H9 (cell line): ENCODE results near the gene PACS1. TPM values are rescaled to one million over a fixed set of nuclear protein-coding genes. Genes with fewer than 3 reads are reported as not detected.

Experiments used
- DNase-seq: peaks from one replicate; pipeline ENCODE4 v3.0.0-alpha.2; 2017
- H2AFZ ChIP-seq: one replicate; pipeline ENCODE4 v1.6.1; 2013; ENCODE audit warnings: mild to moderate bottlenecking, low read length, control low read depth, moderate library complexity
- H2AK5ac ChIP-seq: 2 replicates; pipeline ENCODE4 v1.6.1; 2013; ENCODE audit warnings: low read length, control low read depth, mixed read lengths; ENCODE audit not compliant: insufficient read length
- H2BK120ac ChIP-seq: one replicate; pipeline ENCODE4 v1.6.1; 2013; ENCODE audit warnings: low read depth, mild to moderate bottlenecking, low read length, control low read depth, inconsistent platforms; ENCODE audit not compliant: poor library complexity, severe bottlenecking
- H2BK12ac ChIP-seq: 2 replicates; pipeline ENCODE4 v1.6.1; 2013; ENCODE audit warnings: low read length, control low read depth, mixed read lengths, low read depth; ENCODE audit not compliant: insufficient read length
- H2BK15ac ChIP-seq: 2 replicates; pipeline ENCODE4 v1.6.1; 2013; ENCODE audit warnings: low read depth, low read length, control low read depth
- H2BK20ac ChIP-seq: one replicate; pipeline ENCODE4 v1.6.1; 2013; ENCODE audit warnings: low read depth, mild to moderate bottlenecking, low read length, control low read depth, inconsistent platforms; ENCODE audit not compliant: poor library complexity, severe bottlenecking
- H2BK5ac ChIP-seq: 2 replicates; pipeline ENCODE4 v1.6.1; 2013; ENCODE audit warnings: low read length, control low read depth, mixed read lengths; ENCODE audit not compliant: insufficient read length
- H3K14ac ChIP-seq: 2 replicates; pipeline ENCODE4 v1.6.1; 2013; ENCODE audit warnings: low read length, control low read depth; ENCODE audit not compliant: insufficient read depth
- H3K18ac ChIP-seq: 2 replicates; pipeline ENCODE4 v1.6.1; 2013; ENCODE audit warnings: low read depth, mild to moderate bottlenecking, mixed read lengths, low read length, control low read depth; ENCODE audit not compliant: insufficient read length
- H3K23ac ChIP-seq: 2 replicates; pipeline ENCODE4 v1.6.1; 2013; ENCODE audit warnings: low read length, control low read depth, mixed read lengths, low read depth; ENCODE audit not compliant: insufficient read length
- H3K23me2 ChIP-seq: 2 replicates; pipeline ENCODE4 v1.6.1; 2013; ENCODE audit warnings: low read depth, mild to moderate bottlenecking, mixed read lengths, low read length, control low read depth; ENCODE audit not compliant: insufficient read length, poor library complexity, severe bottlenecking
- H3K27ac ChIP-seq: 2 replicates; pipeline ENCODE4 v1.5.1; 2013; ENCODE audit warnings: low read length, control low read depth, mixed read lengths, low read depth; ENCODE audit not compliant: insufficient read length
- H3K27me3 ChIP-seq: 2 replicates; pipeline ENCODE4 v1.6.1; 2013; ENCODE audit warnings: low read length, control low read depth, inconsistent platforms; ENCODE audit not compliant: insufficient read depth
- H3K4ac ChIP-seq: 2 replicates; pipeline ENCODE4 v1.6.1; 2013; ENCODE audit warnings: low read depth, mild to moderate bottlenecking, control low read depth, inconsistent platforms, low read length, moderate library complexity
- H3K4me1 ChIP-seq: 2 replicates; pipeline ENCODE4 v1.6.1; 2013; ENCODE audit warnings: low read length, control low read depth, inconsistent platforms; ENCODE audit not compliant: insufficient read depth
- H3K4me2 ChIP-seq: 2 replicates; pipeline ENCODE4 v1.6.1; 2013; ENCODE audit warnings: low read length, control low read depth, mixed read lengths; ENCODE audit not compliant: insufficient read length, insufficient read depth
- H3K56ac ChIP-seq: 2 replicates; pipeline ENCODE4 v1.6.1; 2013; ENCODE audit warnings: low read depth, mild to moderate bottlenecking, mixed read lengths, low read length, control low read depth; ENCODE audit not compliant: insufficient read length
- H3K79me1 ChIP-seq: 2 replicates; pipeline ENCODE4 v1.6.1; 2013; ENCODE audit warnings: low read depth, mild to moderate bottlenecking, moderate library complexity, low read length, control low read depth, inconsistent platforms; ENCODE audit not compliant: insufficient read depth, poor library complexity, severe bottlenecking
- H3K79me2 ChIP-seq: 2 replicates; pipeline ENCODE4 v1.6.1; 2013; ENCODE audit warnings: low read length, control low read depth, inconsistent platforms; ENCODE audit not compliant: insufficient read depth
- H3K9ac ChIP-seq: 2 replicates; pipeline ENCODE4 v1.6.1; 2013; ENCODE audit warnings: low read length, control low read depth, mixed read lengths; ENCODE audit not compliant: insufficient read length; ENCODE audit errors: extremely low read depth
- H3K9me3 ChIP-seq: one replicate; pipeline ENCODE4 v1.6.1; 2013; ENCODE audit warnings: low read depth, low read length, inconsistent platforms; ENCODE audit not compliant: control insufficient read depth
- H3T11ph ChIP-seq: one replicate; pipeline ENCODE4 v1.6.1; 2013; ENCODE audit warnings: mild to moderate bottlenecking, low read length, control low read depth, inconsistent platforms
- H4K20me1 ChIP-seq: one replicate; pipeline ENCODE4 v1.6.1; 2013; ENCODE audit not compliant: control insufficient read depth, insufficient read length, insufficient read depth
- H4K5ac ChIP-seq: 2 replicates; pipeline ENCODE4 v1.6.1; 2013; ENCODE audit warnings: low read depth, mild to moderate bottlenecking, mixed read lengths, low read length, control low read depth; ENCODE audit not compliant: insufficient read length
- H4K8ac ChIP-seq: replicated peaks from 2 replicates; pipeline ENCODE4 v1.6.1; 2013; ENCODE audit warnings: low read length, control low read depth, mixed read lengths, low read depth; ENCODE audit not compliant: insufficient read length
- H4K91ac ChIP-seq: 2 replicates; pipeline ENCODE4 v1.6.1; 2013; ENCODE audit warnings: low read depth, mild to moderate bottlenecking, moderate library complexity, mixed read lengths, low read length, control low read depth; ENCODE audit not compliant: insufficient read length
- H3K27ac Mint-ChIP-seq, 3 experiments: 2 replicates in 2 of 3; 3 replicates in 1 of 3; pipeline ENCODE4 v1.8.0; 2020 to 2021; ENCODE audit warnings: mixed read lengths in 3 of 3, mild to moderate bottlenecking in 1 of 3, moderate library complexity in 1 of 3
- H3K27me3 Mint-ChIP-seq: 2 replicates; pipeline ENCODE4 v1.8.0; 2021; ENCODE audit warnings: low read depth, mild to moderate bottlenecking, moderate library complexity, mixed read lengths
- H3K36me3 Mint-ChIP-seq, 3 experiments: 2 replicates in 2 of 3; 3 replicates in 1 of 3; pipeline ENCODE4 v1.8.0; 2020 to 2021; ENCODE audit warnings: low read depth in 3 of 3, mixed read lengths in 3 of 3; ENCODE audit not compliant: insufficient read depth in 1 of 3
- H3K4me1 Mint-ChIP-seq, 2 experiments: 2 replicates each; pipeline ENCODE4 v1.8.0; 2020; ENCODE audit warnings: mixed read lengths in 2 of 2
- H3K4me3 Mint-ChIP-seq, 2 experiments: 2 replicates in 1 of 2; 3 replicates in 1 of 2; pipeline ENCODE4 v1.8.0; 2020 to 2021; ENCODE audit warnings: mild to moderate bottlenecking in 2 of 2, mixed read lengths in 2 of 2, moderate library complexity in 1 of 2
- H3K9me3 Mint-ChIP-seq, 2 experiments: 2 replicates in 1 of 2; 3 replicates in 1 of 2; pipeline ENCODE4 v1.8.0; 2020; ENCODE audit warnings: mild to moderate bottlenecking in 2 of 2, mixed read lengths in 2 of 2, moderate library complexity in 1 of 2
- WGBS: extraction: QIAGEN DNeasy Blood & Tissue Kit; methylation state at CpG from one replicate; pipeline ENCODE4 v1.1.7; 2013; ENCODE audit warnings: missing lambda C conversion rate, low lambda C conversion rate, mixed read lengths; ENCODE audit not compliant: insufficient read length; ENCODE audit errors: extremely low coverage; 5-methylcytosine and 5-hydroxymethylcytosine counted together
- total RNA-seq: library from RNA; stranded (reverse); gene quantifications from 2 replicates; pipeline ENCODE4 v1.2.1, GENCODE V29; 2021
- TF ChIP-seq, protein P1 (sequence below): fragments of 200-600 bp; sonication (generic); conservative IDR thresholded peaks from 3 replicates; pipeline ENCODE4 v1.8.0; 2021; ENCODE audit warnings: antibody characterized with exemption, mild to moderate bottlenecking

The PACS1 gene
- total RNA-seq, 1 experiment from 2014 or later: 35.5 TPM

DNA sequence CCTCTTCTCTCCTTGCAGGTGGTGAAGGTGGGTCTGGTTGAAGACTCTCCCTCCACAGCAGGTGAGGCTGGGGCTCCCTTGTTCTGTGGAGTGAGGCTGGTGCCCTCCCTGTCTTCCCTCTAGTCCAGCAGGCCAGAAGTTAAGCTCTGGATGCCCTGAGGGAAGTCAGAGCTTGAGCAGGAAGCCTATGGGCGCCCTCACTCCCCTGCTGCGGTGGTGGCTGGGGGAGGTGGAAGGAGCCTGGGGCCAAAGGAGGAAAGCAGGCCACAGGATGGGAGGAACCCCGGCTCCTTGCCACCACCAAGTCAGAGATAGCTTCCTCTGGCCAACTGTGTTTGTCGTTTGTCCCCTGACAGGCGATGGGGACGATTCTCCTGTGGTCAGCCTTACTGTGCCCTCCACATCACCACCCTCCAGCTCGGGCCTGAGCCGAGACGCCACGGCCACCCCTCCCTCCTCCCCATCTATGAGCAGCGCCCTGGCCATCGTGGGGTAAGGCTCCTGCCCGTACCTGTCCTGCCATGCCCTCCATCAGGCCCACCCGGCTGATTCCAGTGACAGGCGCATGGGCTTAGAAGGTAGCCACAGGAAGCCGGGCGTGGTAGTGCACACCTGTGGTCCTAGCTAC, 168.8 kb downstream of the PACS1 start:
- no peak overlapping the region for H3K4me2 ChIP-seq
- H3K9me3 ChIP-seq: no peaks in the 10 kb centered on the region
- no peak overlapping the region for H3K14ac ChIP-seq
- TF ChIP-seq, protein P1, sequence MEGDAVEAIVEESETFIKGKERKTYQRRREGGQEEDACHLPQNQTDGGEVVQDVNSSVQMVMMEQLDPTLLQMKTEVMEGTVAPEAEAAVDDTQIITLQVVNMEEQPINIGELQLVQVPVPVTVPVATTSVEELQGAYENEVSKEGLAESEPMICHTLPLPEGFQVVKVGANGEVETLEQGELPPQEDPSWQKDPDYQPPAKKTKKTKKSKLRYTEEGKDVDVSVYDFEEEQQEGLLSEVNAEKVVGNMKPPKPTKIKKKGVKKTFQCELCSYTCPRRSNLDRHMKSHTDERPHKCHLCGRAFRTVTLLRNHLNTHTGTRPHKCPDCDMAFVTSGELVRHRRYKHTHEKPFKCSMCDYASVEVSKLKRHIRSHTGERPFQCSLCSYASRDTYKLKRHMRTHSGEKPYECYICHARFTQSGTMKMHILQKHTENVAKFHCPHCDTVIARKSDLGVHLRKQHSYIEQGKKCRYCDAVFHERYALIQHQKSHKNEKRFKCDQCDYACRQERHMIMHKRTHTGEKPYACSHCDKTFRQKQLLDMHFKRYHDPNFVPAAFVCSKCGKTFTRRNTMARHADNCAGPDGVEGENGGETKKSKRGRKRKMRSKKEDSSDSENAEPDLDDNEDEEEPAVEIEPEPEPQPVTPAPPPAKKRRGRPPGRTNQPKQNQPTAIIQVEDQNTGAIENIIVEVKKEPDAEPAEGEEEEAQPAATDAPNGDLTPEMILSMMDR: no peak
- no peak overlapping the region for H4K5ac ChIP-seq
- no peak overlapping the region for H3K27ac Mint-ChIP-seq
- H2AK5ac ChIP-seq: no peak overlapping the region
- no peak overlapping the region for H3K18ac ChIP-seq
- no peak overlapping the region for H3K4me3 Mint-ChIP-seq
- H3K9ac ChIP-seq: no peak overlapping the region
- no peaks in the 10 kb centered on the region for H3K79me2 ChIP-seq
- no peak overlapping the region for H3K23ac ChIP-seq
- no peaks in the 10 kb centered on the region for H4K20me1 ChIP-seq
- H3K9me3 Mint-ChIP-seq: no peaks in the 10 kb centered on the region
- no peak overlapping the region for H2BK12ac ChIP-seq
- H2BK20ac ChIP-seq: no peak overlapping the region
- H3K4me1 ChIP-seq: no peaks in the 10 kb centered on the region
- no CpG with 5 or more reads among the region's 17 CpGs for WGBS
- no peak overlapping the region for H2BK120ac ChIP-seq
- no peaks in the 10 kb centered on the region for H3K23me2 ChIP-seq
- H3K4ac ChIP-seq: no peak overlapping the region
- H4K8ac ChIP-seq: no peak overlapping the region
- no peaks in the 10 kb centered on the region for H3K27me3 Mint-ChIP-seq
- no peak overlapping the region for H3K56ac ChIP-seq
- no peak overlapping the region for H4K91ac ChIP-seq
- no peak overlapping the region for H2BK5ac ChIP-seq
- no peak overlapping the region for H3K27ac ChIP-seq
- DNase-seq: no peak
- peaks cover 5% of the 10 kb centered on the region in 2 experiments; a peak in 3 of 4 replicates for H3K4me1 Mint-ChIP-seq
- peaks cover 2 to 20% (median 11%) of the 10 kb centered on the region in 3 experiments; a peak in 6 of 7 replicates for H3K36me3 Mint-ChIP-seq
- H2BK15ac ChIP-seq: no peak overlapping the region
- H3K79me1 ChIP-seq: no peaks in the 10 kb centered on the region
- no peak overlapping the region for H3T11ph ChIP-seq
- H2AFZ ChIP-seq: no peak overlapping the region
- H3K27me3 ChIP-seq: no peaks in the 10 kb centered on the region
